HepG2 (cell line): ENCODE measurements around the gene GALP. TPM values are rescaled to one million over a fixed set of nuclear protein-coding genes. Genes with fewer than 3 reads are reported as not detected.

Source experiments
- ARNT2 ChIP-seq: sonication (generic); formaldehyde crosslinking; IDR thresholded peaks from 2 replicates; pipeline ENCODE4 v1.8.0; 2022; ENCODE audit warnings: mild to moderate bottlenecking, low read depth, missing genetic modification reagents, moderate library complexity
- BCL6 ChIP-seq: IDR thresholded peaks from 2 replicates; pipeline ENCODE4 v1.6.1; 2016; ENCODE audit warnings: missing genetic modification reagents, missing compliant biosample characterization
- CBFB ChIP-seq: sonication (generic); formaldehyde crosslinking; IDR thresholded peaks from 2 replicates; pipeline ENCODE4 v1.4.0; 2020; ENCODE audit warnings: missing genetic modification reagents
- CCAR2 ChIP-seq: fragments of 200-400 bp; formaldehyde crosslinking; optimal IDR thresholded peaks from 2 replicates; pipeline ENCODE3; 2018; ENCODE audit warnings: low read depth, mild to moderate bottlenecking, low read length, moderate library complexity
- CENPX ChIP-seq: sonication (generic); formaldehyde crosslinking; IDR thresholded peaks from 2 replicates; pipeline ENCODE4 v1.9.0; 2021; ENCODE audit warnings: mild to moderate bottlenecking, missing genetic modification reagents, moderate library complexity
- EP300 ChIP-seq, 3 experiments: sonication (generic) in 1 of 3; formaldehyde crosslinking in 1 of 3; IDR thresholded peaks; 2 replicates each; pipeline versions ENCODE4 v1.5.1 to v1.6.1; 2011 to 2020; ENCODE audit warnings: low read depth in 2 of 3, low read length in 2 of 3, borderline replicate concordance in 1 of 3, improper control_type of control experiment in 1 of 3, mild to moderate bottlenecking in 1 of 3, missing genetic modification reagents in 1 of 3, moderate library complexity in 1 of 3
- HDAC2 ChIP-seq: sonication (generic); formaldehyde crosslinking; IDR thresholded peaks from 2 replicates; pipeline ENCODE4 v1.4.0; 2020; ENCODE audit warnings: missing genetic modification reagents
- HNF1B ChIP-seq: sonication (generic); formaldehyde crosslinking; IDR thresholded peaks from 2 replicates; pipeline ENCODE4 v1.5.1; 2020; ENCODE audit warnings: mild to moderate bottlenecking, moderate library complexity, missing genetic modification reagents
- IKZF5 ChIP-seq: IDR thresholded peaks from 2 replicates; pipeline ENCODE4 v1.6.1; 2018; ENCODE audit warnings: missing genetic modification reagents, mild to moderate bottlenecking, missing compliant biosample characterization
- IRX3 ChIP-seq: sonication (generic); formaldehyde crosslinking; IDR thresholded peaks from 2 replicates; pipeline ENCODE4 v1.8.1; 2023; ENCODE audit warnings: mild to moderate bottlenecking, low read depth, missing genetic modification reagents, borderline replicate concordance
- POLR2G ChIP-seq: fragments of 200-400 bp; formaldehyde crosslinking; IDR thresholded peaks from 2 replicates; pipeline ENCODE4 v1.6.1; 2018; ENCODE audit warnings: mild to moderate bottlenecking, low read depth, low read length, moderate library complexity
- RELA ChIP-seq: sonication (generic); formaldehyde crosslinking; IDR thresholded peaks from 2 replicates; pipeline ENCODE4 v1.4.0; 2020; ENCODE audit warnings: missing genetic modification reagents
- SMARCC2 ChIP-seq: fragments of 450-650 bp; IDR thresholded peaks from 2 replicates; pipeline ENCODE4 v1.6.1; 2017; ENCODE audit warnings: antibody characterized with exemption, mild to moderate bottlenecking
- SRY ChIP-seq: sonication (generic); formaldehyde crosslinking; IDR thresholded peaks from 2 replicates; pipeline ENCODE4 v1.8.0; 2022; ENCODE audit warnings: mild to moderate bottlenecking, missing genetic modification reagents
- ZFAT ChIP-seq: sonication (generic); formaldehyde crosslinking; conservative IDR thresholded peaks from 2 replicates; pipeline ENCODE4 v1.8.1; 2023; ENCODE audit warnings: missing genetic modification reagents, inconsistent platforms
- ZFX ChIP-seq: sonication (generic); formaldehyde crosslinking; IDR thresholded peaks from 2 replicates; pipeline ENCODE4 v1.4.0; 2020; ENCODE audit warnings: mild to moderate bottlenecking, low read depth, missing genetic modification reagents, moderate library complexity
- ZNF12 ChIP-seq: sonication (generic); formaldehyde crosslinking; IDR thresholded peaks from 2 replicates; pipeline ENCODE4 v1.5.0; 2020; ENCODE audit warnings: missing genetic modification reagents
- ZNF264 ChIP-seq: sonication (generic); formaldehyde crosslinking; IDR thresholded peaks from 2 replicates; pipeline ENCODE4 v1.4.0; 2020; ENCODE audit warnings: missing genetic modification reagents
- ZNF543 ChIP-seq: sonication (generic); formaldehyde crosslinking; IDR thresholded peaks from 2 replicates; pipeline ENCODE4 v1.4.0; 2020; ENCODE audit warnings: mild to moderate bottlenecking, missing genetic modification reagents
- ZNF572 ChIP-seq: sonication (generic); formaldehyde crosslinking; IDR thresholded peaks from 2 replicates; pipeline ENCODE4 v1.5.1; 2020; ENCODE audit warnings: mild to moderate bottlenecking, missing genetic modification reagents
- ZNF713 ChIP-seq: sonication (generic); formaldehyde crosslinking; IDR thresholded peaks from 2 replicates; pipeline ENCODE4 v1.4.0; 2020; ENCODE audit warnings: mild to moderate bottlenecking, missing genetic modification reagents
- ZNF816 ChIP-seq: sonication (generic); formaldehyde crosslinking; IDR thresholded peaks from 2 replicates; pipeline ENCODE4 v1.8.0; 2022; ENCODE audit warnings: missing genetic modification reagents, mild to moderate bottlenecking, borderline replicate concordance
- ZSCAN22 ChIP-seq: sonication (generic); formaldehyde crosslinking; IDR thresholded peaks from 2 replicates; pipeline ENCODE4 v1.4.0; 2020; ENCODE audit warnings: mild to moderate bottlenecking, missing genetic modification reagents
- ZSCAN31 ChIP-seq: sonication (generic); formaldehyde crosslinking; IDR thresholded peaks from 2 replicates; pipeline ENCODE4 v1.5.0; 2020; ENCODE audit warnings: low read depth, mild to moderate bottlenecking, missing genetic modification reagents
- polyA plus RNA-seq, 8 experiments: library from polyadenylated mRNA; depleted of rRNA in 3 of 8; stranded (reverse) in 7 of 8; unstranded in 1 of 8; fragments of >200 nt; fragmentation: Illumina TruSeq in 4 of 8; extraction: Trizol in 4 of 8; gene quantifications; 2 replicates each; pipeline versions ENCODE4 v1.2.1 to v1.2.3, GENCODE V29; 2011 to 2016; ENCODE audit warnings: low read depth in 4 of 8, missing spikeins in 1 of 8, mixed read lengths in 1 of 8; ENCODE audit not compliant: insufficient read depth in 1 of 8
- total RNA-seq, 5 experiments: library from RNA; depleted of rRNA; stranded (reverse); fragments of >200 nt; fragmentation: Illumina TruSeq; extraction: Trizol; gene quantifications; 2 replicates each; pipeline ENCODE4 v1.2.3, GENCODE V29; 2016; ENCODE audit warnings: low read depth in 1 of 5

GALP gene
- total and polyA plus RNA-seq, 2 of the 13 experiments (the other 11 are each of a cell fraction or from before 2014, with no cell fraction given): not detected

- TF ChIP-seq HNF1B: 0 out of 2 replicates have a peak, but pooled peaks have one; percentile 10
- TF ChIP-seq ARNT2 (CRISPR knock-in tag): 0 out of 2 replicates have a peak, but pooled peaks have one; percentile 59
- no peak for TF ChIP-seq SRY (CRISPR knock-in tag)
- TF ChIP-seq ZFAT (CRISPR knock-in tag): no peak
- no peak for TF ChIP-seq EP300 (IDR thresholded peaks at IDR 0.05; ENCODE audit: low read depth in 2 of 2, low read length in 2 of 2)
- no peak for TF ChIP-seq EP300 (CRISPR knock-in tag; IDR thresholded peaks at IDR 0.05; ENCODE audit: borderline replicate concordance)
- TF ChIP-seq ZNF572 (CRISPR knock-in tag): peak; percentile 86; the same call in 1 of the 2 replicates
- peak; percentile 27; the same call in 1 of the 2 replicates for TF ChIP-seq HDAC2
- peak; percentile 11; the same call in 1 of the 2 replicates for TF ChIP-seq BCL6 (CRISPR knock-in tag)
- no peak for TF ChIP-seq CENPX (CRISPR knock-in tag)
- no peak for TF ChIP-seq IKZF5 (CRISPR knock-in tag)
- 0 out of 2 replicates have a peak, but pooled peaks have one; percentile 59 for TF ChIP-seq IRX3 (CRISPR knock-in tag)
- TF ChIP-seq ZNF713 (CRISPR knock-in tag): no peak
- 0 out of 2 replicates have a peak, but pooled peaks have one; percentile 2 for TF ChIP-seq POLR2G
- 0 out of 2 replicates have a peak, but pooled peaks have one; percentile 9 for TF ChIP-seq ZNF264 (CRISPR knock-in tag)
- no peak for TF ChIP-seq ZSCAN22
- TF ChIP-seq ZSCAN31 (CRISPR knock-in tag): peak; percentile 20; the same call in 1 of the 2 replicates
- TF ChIP-seq ZNF543: 0 out of 2 replicates have a peak, but pooled peaks have one; percentile 49
- no peak for TF ChIP-seq CCAR2
- no peak for TF ChIP-seq ZNF12
- 0 out of 2 replicates have a peak, but pooled peaks have one; percentile 20 for TF ChIP-seq RELA (CRISPR knock-in tag)
- no peak for TF ChIP-seq SMARCC2
- peak; percentile 52 for TF ChIP-seq ZFX (CRISPR knock-in tag)
- no peak for TF ChIP-seq ZNF816 (CRISPR knock-in tag)
- TF ChIP-seq CBFB (CRISPR knock-in tag): no peak
- TF ChIP-seq, all 625 proteins: peak for 87
These were observed 32.8 kb upstream of the GALP start (continued) for GRCh38 chr19:56142897-56143434.
